Mesenchymal stem cell (in vitro differentiated cells and primary cell): ENCODE measurements around the gene IL6ST.

ENCODE experiments used
- DNase-seq: peaks from one replicate; pipeline ENCODE4 v3.0.0-alpha.2; 2013
- H2AFZ ChIP-seq: one replicate; pipeline ENCODE4 v1.6.1; 2013; ENCODE audit warnings: low read depth, mild to moderate bottlenecking, control low read depth, inconsistent platforms, low read length, moderate library complexity
- H2AK5ac ChIP-seq: 2 replicates; pipeline ENCODE4 v1.6.1; 2013; ENCODE audit warnings: low read length, moderate library complexity, mild to moderate bottlenecking, inconsistent platforms; ENCODE audit not compliant: severe bottlenecking
- H2BK120ac ChIP-seq: one replicate; pipeline ENCODE4 v1.6.1; 2013; ENCODE audit warnings: low read depth, mild to moderate bottlenecking, inconsistent platforms, low read length, moderate library complexity
- H2BK12ac ChIP-seq, 2 experiments: one replicate each; pipeline ENCODE4 v1.6.1; 2013; ENCODE audit warnings: inconsistent platforms in 2 of 2, low read length in 2 of 2, mild to moderate bottlenecking in 2 of 2, moderate library complexity in 2 of 2, control low read depth in 1 of 2
- H2BK15ac ChIP-seq: one replicate; pipeline ENCODE4 v1.6.1; 2013; ENCODE audit warnings: mild to moderate bottlenecking, low read depth, inconsistent platforms; ENCODE audit not compliant: poor library complexity, severe bottlenecking
- H2BK5ac ChIP-seq: 2 replicates; pipeline ENCODE4 v1.6.1; 2013; ENCODE audit warnings: low read depth, mild to moderate bottlenecking, low read length, control low read depth, inconsistent platforms; ENCODE audit not compliant: poor library complexity, severe bottlenecking
- H3K14ac ChIP-seq, 2 experiments: one replicate each; pipeline ENCODE4 v1.6.1; 2013; ENCODE audit warnings: inconsistent platforms in 2 of 2, low read length in 2 of 2, control low read depth in 1 of 2, mild to moderate bottlenecking in 1 of 2, moderate library complexity in 1 of 2
- H3K18ac ChIP-seq, 2 experiments: one replicate each; pipeline ENCODE4 v1.6.1; 2013; ENCODE audit warnings: inconsistent platforms in 2 of 2, low read length in 2 of 2, control low read depth in 1 of 2, low read depth in 1 of 2, mild to moderate bottlenecking in 1 of 2
- H3K23ac ChIP-seq, 2 experiments: one replicate each; pipeline ENCODE4 v1.6.1; 2013; ENCODE audit warnings: inconsistent platforms in 2 of 2, low read length in 2 of 2, mild to moderate bottlenecking in 2 of 2, moderate library complexity in 2 of 2, control low read depth in 1 of 2
- H3K27ac ChIP-seq: 2 replicates; pipeline ENCODE4 v1.5.1; 2013; ENCODE audit warnings: mild to moderate bottlenecking, moderate library complexity, low read length, control low read depth, inconsistent platforms; ENCODE audit not compliant: poor library complexity, severe bottlenecking
- H3K27me3 ChIP-seq, 2 experiments: 2 replicates each; pipeline versions ENCODE4 v1.6.1 to v1.7.0; 2013; ENCODE audit warnings: low read length in 2 of 2, mild to moderate bottlenecking in 2 of 2, moderate library complexity in 2 of 2, control low read depth in 1 of 2, inconsistent platforms in 1 of 2; ENCODE audit not compliant: control insufficient read depth in 1 of 2, insufficient read depth in 1 of 2
- H3K36me3 ChIP-seq, 2 experiments: 2 replicates each; pipeline versions ENCODE4 v1.6.1 to v1.7.0; 2013; ENCODE audit warnings: low read length in 2 of 2, control low read depth in 1 of 2, inconsistent platforms in 1 of 2, low read depth in 1 of 2, mild to moderate bottlenecking in 1 of 2; ENCODE audit not compliant: insufficient read depth in 2 of 2, control insufficient read depth in 1 of 2
- H3K4ac ChIP-seq, 2 experiments: one replicate each; pipeline ENCODE4 v1.6.1; 2013; ENCODE audit warnings: inconsistent platforms in 2 of 2, low read length in 2 of 2, mild to moderate bottlenecking in 2 of 2, moderate library complexity in 2 of 2, control low read depth in 1 of 2, low read depth in 1 of 2
- H3K4me1 ChIP-seq: 2 replicates; pipeline ENCODE4 v1.6.1; 2013; ENCODE audit warnings: low read depth, low read length, control low read depth; ENCODE audit not compliant: control insufficient read depth, insufficient read depth
- H3K4me2 ChIP-seq: 2 replicates; pipeline ENCODE4 v1.6.1; 2013; ENCODE audit warnings: low read length, mild to moderate bottlenecking, inconsistent platforms; ENCODE audit not compliant: poor library complexity, severe bottlenecking
- H3K4me3 ChIP-seq, 2 experiments: 2 replicates each; pipeline versions ENCODE4 v1.5.1 to v1.7.0; 2013; ENCODE audit warnings: low read length in 2 of 2, mild to moderate bottlenecking in 2 of 2, control low read depth in 1 of 2, low read depth in 1 of 2; ENCODE audit not compliant: insufficient read depth in 1 of 2
- H3K79me1 ChIP-seq: replicated peaks from 2 replicates; pipeline ENCODE4 v1.6.1; 2013; ENCODE audit warnings: mild to moderate bottlenecking, control low read depth, low read length, inconsistent platforms; ENCODE audit not compliant: poor library complexity, severe bottlenecking
- H3K9ac ChIP-seq: 2 replicates; pipeline ENCODE4 v1.7.0; 2013; ENCODE audit warnings: mild to moderate bottlenecking, low read length, moderate library complexity
- H3K9me3 ChIP-seq: 2 replicates; pipeline ENCODE4 v1.7.0; 2013; ENCODE audit warnings: mild to moderate bottlenecking, low read length; ENCODE audit not compliant: control insufficient read depth
- H4K8ac ChIP-seq: one replicate; pipeline ENCODE4 v1.6.1; 2013; ENCODE audit warnings: inconsistent platforms, mild to moderate bottlenecking, low read length, moderate library complexity
- H4K91ac ChIP-seq: one replicate; pipeline ENCODE4 v1.6.1; 2013; ENCODE audit warnings: mild to moderate bottlenecking, low read length, inconsistent platforms
- WGBS: methylation state at CpG from one replicate; pipeline ENCODE4 v1.1.7; 2013; ENCODE audit warnings: mixed read lengths; 5-methylcytosine and 5-hydroxymethylcytosine counted together

The IL6ST gene

GRCh38 chr5:56006094-56006493 is 11.3 kb upstream of the IL6ST start:
- H2BK120ac ChIP-seq = no peak overlapping the region
- no peaks in the 10 kb centered on the region for H3K36me3 ChIP-seq

DNA sequence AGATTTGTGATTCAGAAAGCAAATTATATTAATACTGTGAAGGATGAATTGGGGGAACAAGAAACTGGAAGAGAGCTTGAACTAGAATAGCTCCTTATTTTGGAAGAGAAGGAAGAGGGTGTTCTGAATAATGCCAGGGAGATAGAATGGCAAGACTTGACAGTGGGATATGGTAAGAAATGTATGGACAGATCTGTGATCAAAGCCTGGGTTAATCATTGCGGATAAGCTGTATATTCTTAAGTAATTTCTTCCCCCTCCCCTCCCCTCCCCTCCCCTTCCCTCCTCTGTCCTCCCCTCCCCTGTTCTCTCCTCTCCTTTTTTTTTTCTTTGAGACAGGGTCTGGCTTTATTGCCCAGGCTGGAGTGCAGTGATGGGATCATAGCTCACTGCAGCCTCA is 10.1 kb upstream of the IL6ST start:
- Histone ChIP-seq H2AFZ (no peak overlapping the region), H2AK5ac (no peak overlapping the region), H2BK12ac (no peak overlapping the region), H3K4ac (no peak overlapping the region), H4K91ac (no peak overlapping the region), H3K27ac (no peak overlapping the region), H2BK15ac (no peak overlapping the region), H3K36me3 (no peaks in the 10 kb centered on the region), H2BK5ac (no peak overlapping the region), H3K9me3 (peaks cover 3% of the 10 kb centered on the region), H3K4me1 (no peaks in the 10 kb centered on the region), H4K8ac (no peak overlapping the region), H3K4me2 (no peak overlapping the region), H2BK120ac (no peak overlapping the region), H3K79me1 (no peaks in the 10 kb centered on the region), H3K23ac (no peak overlapping the region), H3K14ac (no peak overlapping the region), H3K4me3 (no peak overlapping the region), H3K27me3 (no peaks in the 10 kb centered on the region), H3K18ac (no peak overlapping the region), H3K9ac (no peak overlapping the region)
- no peak for DNase-seq
- WGBS = no CpG with 5 or more reads among the region's 1 CpG

More at GRCh38 chr5:56006094-56006493, 11.3 kb upstream of the IL6ST start:
- H3K18ac ChIP-seq = no peak overlapping the region
- H2BK12ac ChIP-seq = no peak overlapping the region
- no peak overlapping the region for H3K4me3 ChIP-seq
- no peak overlapping the region for H3K23ac ChIP-seq
- no peaks in the 10 kb centered on the region for H3K27me3 ChIP-seq
- H4K91ac ChIP-seq = no peak overlapping the region
- no peak overlapping the region for H2BK5ac ChIP-seq
- no peak overlapping the region for H3K4ac ChIP-seq
- H2AFZ ChIP-seq = no peak overlapping the region
- H3K4me1 ChIP-seq = no peaks in the 10 kb centered on the region
- 95% methylated on average over 2 of the region's 2 CpGs for WGBS
- no peak for DNase-seq
- no peak overlapping the region for H4K8ac ChIP-seq
- H2AK5ac ChIP-seq = no peak overlapping the region
- H3K4me2 ChIP-seq = no peak overlapping the region
- peaks cover 3% of the 10 kb centered on the region for H3K9me3 ChIP-seq
- no peaks in the 10 kb centered on the region for H3K79me1 ChIP-seq
- H3K9ac ChIP-seq = no peak overlapping the region
- H3K27ac ChIP-seq = no peak overlapping the region
- H3K14ac ChIP-seq = no peak overlapping the region
- H2BK15ac ChIP-seq = no peak overlapping the region

DNA sequence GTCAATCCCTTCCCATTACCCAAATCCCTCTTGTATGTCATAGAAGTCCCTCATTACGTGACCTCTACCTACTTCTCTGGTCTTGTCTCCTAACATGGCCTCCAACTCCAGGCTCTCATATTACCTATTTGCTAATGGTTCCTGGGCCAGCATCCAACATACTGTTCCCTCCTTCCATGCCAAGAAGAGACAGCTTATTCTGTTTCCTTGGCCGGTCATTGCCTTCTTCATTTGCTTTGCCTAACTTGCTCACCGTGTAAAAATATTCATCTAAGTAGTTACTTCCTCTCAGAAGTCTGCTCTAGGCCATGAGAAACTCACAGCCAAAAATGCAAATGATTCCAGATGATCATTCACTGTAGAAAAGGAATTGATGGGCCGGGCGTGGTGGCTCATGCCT is 8.9 kb upstream of the IL6ST start:
- Histone ChIP-seq H3K14ac (no peak overlapping the region), H2BK120ac (peak overlapping the region; percentile 79), H2AK5ac (no peak overlapping the region), H3K4me1 (no peaks in the 10 kb centered on the region), H3K9me3 (peaks cover 3% of the 10 kb centered on the region), H3K4ac (no peak overlapping the region), H2BK5ac (no peak overlapping the region), H3K27me3 (no peaks in the 10 kb centered on the region), H3K27ac (no peak overlapping the region), H2AFZ (no peak overlapping the region), H2BK15ac (no peak overlapping the region), H3K9ac (peak overlapping the region; percentile 43), H3K23ac (no peak overlapping the region), H3K18ac (no peak overlapping the region), H4K8ac (no peak overlapping the region), H4K91ac (peak overlapping the region; percentile 50), H3K4me2 (no peak overlapping the region), H2BK12ac (no peak overlapping the region), H3K4me3 (no peak overlapping the region), H3K79me1 (no peaks in the 10 kb centered on the region), H3K36me3 (no peaks in the 10 kb centered on the region)
- no peak for DNase-seq
- 92% methylated on average over 5 of the region's 5 CpGs for WGBS

GRCh38 chr5:56003179-56003578 is 8.4 kb upstream of the IL6ST start:
- no peaks in the 10 kb centered on the region for H3K36me3 ChIP-seq
- no peak overlapping the region for H3K4ac ChIP-seq
- no peak overlapping the region for H3K14ac ChIP-seq
- H4K8ac ChIP-seq = no peak overlapping the region
- peaks cover 3% of the 10 kb centered on the region for H3K9me3 ChIP-seq
- H3K4me2 ChIP-seq = no peak overlapping the region
- no peak overlapping the region for H3K4me3 ChIP-seq
- H2BK5ac ChIP-seq = no peak overlapping the region
- no peaks in the 10 kb centered on the region for H3K79me1 ChIP-seq
- no peak overlapping the region for H2AFZ ChIP-seq
- H3K27me3 ChIP-seq = no peaks in the 10 kb centered on the region
- H2AK5ac ChIP-seq = no peak overlapping the region
- H4K91ac ChIP-seq = no peak overlapping the region
- H3K9ac ChIP-seq = peak overlapping the region; percentile 43
- peak; percentile 65 for DNase-seq
- H3K27ac ChIP-seq = no peak overlapping the region
- no peaks in the 10 kb centered on the region for H3K4me1 ChIP-seq
- no peak overlapping the region for H3K18ac ChIP-seq
- no peak overlapping the region for H2BK12ac ChIP-seq
- no peak overlapping the region for H2BK15ac ChIP-seq
- no peak overlapping the region for H3K23ac ChIP-seq
- H2BK120ac ChIP-seq = peak overlapping the region; percentile 27
- 71% methylated on average over 1 of the region's 2 CpGs for WGBS
